Fibroblast of mammary gland (primary cell): ENCODE measurements around the gene LCN10.
A peak's percentile ranks its signal among the peaks of the same experiment; 100 is the strongest.
"Not testable (repeated sequence)": the region's sequence is repeated elsewhere in the genome, so short reads cannot be mapped to it uniquely, and the experiment has no call there.

Experiments
- DNase-seq: peaks from one replicate; pipeline ENCODE4 v3.0.0-alpha.2; 2010; ENCODE audit warnings: low read depth
- H3K4me3 ChIP-seq: 2 replicates; pipeline ENCODE4 v1.5.1; 2011; ENCODE audit warnings: low read depth, mild to moderate bottlenecking, low read length, moderate library complexity; ENCODE audit not compliant: control insufficient read depth
- TF ChIP-seq, protein P1 (sequence below): conservative IDR thresholded peaks from 2 replicates; pipeline ENCODE4 v1.5.1; 2011; ENCODE audit warnings: low read depth, low read length, inconsistent platforms; ENCODE audit not compliant: control insufficient read depth, insufficient read depth

The LCN10 gene

DNA sequence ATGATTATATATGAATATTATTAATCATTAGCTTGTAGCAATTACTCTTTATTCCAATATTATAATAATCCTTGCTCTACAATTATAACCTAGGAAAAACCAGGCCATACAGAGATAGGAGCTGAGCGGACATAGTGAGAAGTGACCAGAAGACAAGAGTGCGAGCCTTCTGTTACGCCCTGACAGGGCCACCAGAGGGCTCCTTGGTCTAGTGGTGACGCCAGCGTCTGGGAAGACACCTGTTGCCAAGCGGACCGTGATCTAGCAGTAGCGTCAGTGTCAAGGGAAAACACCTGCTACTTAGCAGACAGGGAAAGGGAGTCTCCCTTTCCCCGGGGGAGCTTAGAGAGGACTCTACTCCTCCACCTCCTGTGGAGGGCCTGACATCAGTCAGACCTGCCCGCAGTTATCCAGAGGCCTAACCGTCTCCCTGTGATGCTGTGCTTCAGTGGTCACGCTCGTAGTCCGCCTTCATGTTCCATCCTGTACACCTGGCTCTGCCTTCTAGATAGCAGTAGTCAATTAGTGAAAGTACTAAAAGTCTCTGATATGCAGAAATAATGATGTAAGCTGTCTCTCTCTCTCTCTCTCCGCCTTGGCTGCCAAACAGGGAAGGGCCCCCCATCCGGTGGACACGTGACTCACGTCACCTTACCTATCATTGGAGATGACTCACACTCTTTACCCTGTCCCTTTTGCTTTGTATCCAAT lies 23.8 kb upstream of the LCN10 start:
- not testable (repeated sequence) for H3K4me3 ChIP-seq
- TF ChIP-seq, protein P1, sequence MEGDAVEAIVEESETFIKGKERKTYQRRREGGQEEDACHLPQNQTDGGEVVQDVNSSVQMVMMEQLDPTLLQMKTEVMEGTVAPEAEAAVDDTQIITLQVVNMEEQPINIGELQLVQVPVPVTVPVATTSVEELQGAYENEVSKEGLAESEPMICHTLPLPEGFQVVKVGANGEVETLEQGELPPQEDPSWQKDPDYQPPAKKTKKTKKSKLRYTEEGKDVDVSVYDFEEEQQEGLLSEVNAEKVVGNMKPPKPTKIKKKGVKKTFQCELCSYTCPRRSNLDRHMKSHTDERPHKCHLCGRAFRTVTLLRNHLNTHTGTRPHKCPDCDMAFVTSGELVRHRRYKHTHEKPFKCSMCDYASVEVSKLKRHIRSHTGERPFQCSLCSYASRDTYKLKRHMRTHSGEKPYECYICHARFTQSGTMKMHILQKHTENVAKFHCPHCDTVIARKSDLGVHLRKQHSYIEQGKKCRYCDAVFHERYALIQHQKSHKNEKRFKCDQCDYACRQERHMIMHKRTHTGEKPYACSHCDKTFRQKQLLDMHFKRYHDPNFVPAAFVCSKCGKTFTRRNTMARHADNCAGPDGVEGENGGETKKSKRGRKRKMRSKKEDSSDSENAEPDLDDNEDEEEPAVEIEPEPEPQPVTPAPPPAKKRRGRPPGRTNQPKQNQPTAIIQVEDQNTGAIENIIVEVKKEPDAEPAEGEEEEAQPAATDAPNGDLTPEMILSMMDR = peak; percentile 25
- DNase-seq = peak; percentile 60

DNA sequence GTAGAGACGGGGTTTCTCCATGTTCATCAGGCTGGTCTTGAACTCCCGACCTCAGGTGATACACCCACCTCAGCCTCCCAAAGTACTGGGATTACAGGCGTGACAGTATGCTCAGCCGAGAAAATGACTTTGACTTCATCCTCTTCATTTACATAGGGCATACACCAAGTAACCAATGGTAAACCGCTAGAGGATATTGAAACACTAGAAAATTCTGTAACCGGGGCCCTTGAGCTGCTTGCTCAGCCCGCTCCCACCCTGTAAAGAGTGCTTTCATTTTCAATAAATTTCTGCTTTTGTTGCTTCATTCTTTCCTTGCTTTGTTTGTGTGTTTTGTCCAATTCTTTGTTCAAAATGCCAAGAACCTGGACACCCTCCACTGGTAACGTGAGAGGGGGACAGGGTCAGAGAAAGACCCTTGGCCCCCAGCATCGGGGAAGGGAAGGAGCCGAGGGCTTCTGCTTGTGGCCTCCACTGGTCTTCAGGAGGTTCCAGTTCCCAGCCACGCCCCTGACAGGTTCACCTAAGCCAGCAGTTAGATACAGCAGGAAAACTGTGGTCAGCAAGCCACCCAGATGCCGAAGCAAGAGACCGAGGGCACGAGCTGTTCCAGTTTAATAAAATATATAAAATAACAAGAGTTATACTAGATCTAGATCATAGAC lies 23.1 kb upstream of the LCN10 start:
- not testable (repeated sequence) for H3K4me3 ChIP-seq

DNA sequence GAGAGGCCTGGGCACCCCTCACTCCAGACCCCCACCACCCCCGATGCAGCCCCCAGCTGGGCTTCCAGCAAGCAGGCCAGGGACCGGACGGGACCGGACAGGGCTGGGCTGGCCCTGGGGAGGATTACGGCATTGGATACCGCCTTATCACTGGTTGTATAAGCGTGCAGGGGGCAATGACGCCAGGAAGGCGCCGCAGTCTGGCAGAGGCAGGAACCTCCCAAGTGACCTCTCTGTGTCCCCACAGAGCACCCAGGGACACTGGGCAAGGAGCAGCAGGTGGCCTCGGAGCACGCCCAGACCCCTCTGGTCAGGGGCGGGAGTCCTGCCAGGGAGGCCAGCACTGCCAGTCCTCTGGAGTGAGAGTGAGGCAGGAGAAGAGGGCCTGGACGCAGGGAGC lies 22.3 kb upstream of the LCN10 start:
- H3K4me3 ChIP-seq = no peak overlapping the region
- TF ChIP-seq, protein P1 = no peak
- no peak for DNase-seq

More for the DNA sequence above, 23.1 kb upstream of the LCN10 start:
- DNase-seq = not testable (repeated sequence)

DNA sequence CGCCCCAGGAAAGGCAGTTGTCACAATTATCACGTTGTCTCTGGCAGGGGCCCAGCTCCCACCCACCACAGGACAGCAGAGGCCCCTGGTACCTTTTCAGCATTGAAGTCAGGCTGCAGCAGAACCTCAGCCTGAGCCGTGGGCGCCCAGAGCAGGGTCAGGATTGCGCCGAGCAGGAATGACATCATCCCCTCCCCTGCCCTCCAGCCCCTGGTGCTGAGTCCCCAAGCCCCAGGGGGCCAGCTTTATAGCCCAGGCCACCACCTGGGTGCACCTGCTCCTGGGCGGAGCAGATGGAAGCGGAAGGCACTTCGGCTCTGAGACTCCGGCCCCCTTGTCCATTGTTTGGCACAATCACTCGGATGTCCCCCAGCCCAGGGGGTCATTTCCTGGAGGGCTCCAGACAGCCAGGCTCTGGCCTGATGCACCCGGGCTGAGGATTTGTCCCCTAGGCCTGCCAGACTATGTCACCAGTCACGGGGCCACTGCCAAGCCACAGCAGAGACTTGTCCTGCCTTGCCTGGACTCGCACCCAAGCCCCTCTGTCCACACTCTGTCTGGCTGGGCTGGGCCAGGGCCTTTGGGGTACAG lies 21.7 kb upstream of the LCN10 start, which contains the start of gene LCN15:
Gene LCN15 (minus strand): TSS at position 218 of the 591 bp plus-strand sequence. CDS start 30 bp downstream, at position 188.
- DNase-seq = no peak
- TF ChIP-seq, protein P1 = no peak
- no peak within 1 kb of the TSS for H3K4me3 ChIP-seq

DNA sequence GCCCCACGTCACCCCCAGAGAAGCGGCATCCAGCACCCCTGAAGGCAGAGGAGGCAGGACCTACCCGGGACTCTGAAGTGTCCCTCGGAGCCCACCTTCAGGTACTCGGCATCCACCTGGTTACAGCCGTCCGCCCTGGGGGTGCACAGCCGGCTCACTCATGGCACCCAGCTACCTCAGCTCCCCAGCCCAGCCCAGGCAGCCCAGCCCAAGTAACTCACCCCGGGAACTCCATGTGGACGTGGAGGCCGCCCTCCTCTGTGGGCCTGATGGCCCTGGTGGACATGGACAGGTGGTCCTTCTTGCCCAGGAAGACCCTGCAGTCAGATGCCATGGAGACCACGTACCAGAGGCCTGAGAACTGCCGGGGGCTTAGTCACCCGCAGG lies 20.9 kb upstream of the LCN10 start:
- DNase-seq = no peak
- TF ChIP-seq, protein P1 = no peak
- no peak overlapping the region for H3K4me3 ChIP-seq

DNA sequence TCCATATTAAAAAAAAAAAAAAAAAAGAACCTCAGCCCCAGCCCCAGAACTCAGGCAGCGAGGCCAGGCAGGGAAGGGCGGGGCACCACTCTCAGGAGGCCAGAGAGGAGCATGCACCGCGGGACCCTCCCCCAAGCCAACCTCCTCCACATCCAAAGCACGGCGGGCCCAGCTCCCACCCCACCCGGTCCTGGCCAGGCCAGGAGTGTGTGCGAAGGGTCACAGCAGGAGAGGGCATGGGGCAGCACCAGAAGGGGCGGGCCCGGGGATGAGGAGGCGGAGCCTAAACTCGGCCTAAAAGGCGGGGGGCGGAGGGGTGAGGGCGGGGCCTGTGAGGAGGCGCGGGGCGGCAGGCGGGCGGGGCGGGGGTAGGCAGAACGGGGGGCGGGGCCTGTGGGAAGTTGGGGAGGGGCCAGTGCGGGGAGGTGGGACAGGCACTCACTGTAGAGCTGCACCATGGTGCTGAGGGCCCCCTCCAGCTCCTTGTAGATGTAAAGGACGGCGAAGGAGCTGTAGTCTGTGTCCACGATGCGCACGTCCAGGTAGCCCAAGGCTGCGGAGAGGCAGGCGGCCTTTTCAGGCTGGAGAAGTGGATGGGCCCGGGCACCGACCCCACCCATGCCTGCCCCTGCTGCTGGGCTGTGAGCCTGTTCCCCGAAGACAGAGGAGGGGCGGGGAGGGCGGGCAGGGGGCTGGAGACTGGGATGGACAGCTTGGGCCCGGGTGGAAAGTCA lies 20.3 kb upstream of the LCN10 start:
- DNase-seq = peak; percentile 17

More for the DNA sequence above, 20.3 kb upstream of the LCN10 start:
- H3K4me3 ChIP-seq = no peak overlapping the region
- TF ChIP-seq, protein P1 = no peak
